Ramos (cell line): ENCODE data around the gene RPP30.

Experiments
- in situ Hi-C: fragments of 300-500 bp; cut with MboI; formaldehyde crosslinking; loops from one replicate; pipeline ENCODE4 v1.14.3; 2022; ENCODE audit warnings: low sequenced_read_pairs; ENCODE audit not compliant: unreplicated experiment

The RPP30 gene

DNA sequence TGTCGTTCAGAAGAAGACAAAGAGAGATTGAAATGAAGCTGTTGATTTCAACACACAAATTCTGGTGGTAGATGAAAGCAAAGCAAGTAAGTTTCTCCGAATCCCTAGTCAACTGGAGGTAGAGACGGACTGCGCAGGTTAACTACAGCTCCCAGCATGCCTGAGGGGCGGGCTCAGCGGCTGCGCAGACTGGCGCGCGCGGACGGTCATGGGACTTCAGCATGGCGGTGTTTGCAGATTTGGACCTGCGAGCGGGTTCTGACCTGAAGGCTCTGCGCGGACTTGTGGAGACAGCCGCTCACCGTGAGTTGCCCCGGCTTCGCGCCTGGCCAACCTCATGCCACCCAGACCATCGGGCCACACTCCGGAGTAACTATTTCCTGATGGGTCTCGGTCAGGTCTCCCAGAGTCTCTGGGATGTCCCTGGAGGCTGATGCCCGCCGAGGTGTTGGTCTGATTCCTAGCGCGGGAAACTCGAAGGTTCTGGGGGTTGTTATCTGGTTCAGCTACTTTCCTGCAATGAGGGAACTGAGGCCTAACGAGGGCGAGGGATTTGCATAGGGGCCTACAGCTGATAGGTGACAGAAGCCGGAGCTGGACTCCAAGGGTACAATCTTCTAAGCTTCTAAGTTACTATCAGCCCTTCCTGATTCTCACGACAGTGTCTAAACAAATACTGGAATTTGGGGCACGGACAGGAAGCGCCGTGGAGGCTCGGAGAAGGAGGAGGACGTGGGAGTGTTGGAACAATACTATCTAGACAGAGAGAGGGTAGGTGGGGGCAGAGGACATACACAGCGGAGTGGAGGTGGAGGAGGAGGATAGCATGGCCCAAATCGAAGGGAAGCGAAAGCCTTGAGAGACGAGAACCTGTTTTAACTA, at the start of gene RPP30:
TSS of gene RPP30 (plus strand) at position 209 of the 882 bp plus-strand sequence. CDS start at position 222, 13 bp downstream.
- in situ Hi-C loops, result no loop called here

DNA sequence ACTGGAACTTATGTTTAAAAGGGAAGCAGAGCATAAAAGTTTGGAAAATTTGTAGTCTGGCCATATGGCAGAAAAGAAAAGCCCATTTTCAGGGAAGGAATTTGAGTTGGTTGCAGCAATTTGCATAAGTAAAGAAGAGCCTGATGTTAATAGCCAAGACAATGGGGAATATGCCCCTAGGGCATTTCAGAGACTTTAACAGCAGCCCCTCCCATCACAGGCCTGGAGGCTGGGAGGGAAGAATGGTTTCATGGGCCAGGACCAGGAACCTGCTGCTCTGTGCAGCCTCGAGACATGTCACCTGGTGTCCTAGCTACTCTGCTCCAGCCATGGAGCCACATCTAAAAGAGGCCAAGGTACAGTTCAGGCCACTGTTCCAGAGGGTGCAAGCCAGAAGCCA, 49.3 kb upstream of the RPP30 start:
- in situ Hi-C loops, result no loop called here

DNA sequence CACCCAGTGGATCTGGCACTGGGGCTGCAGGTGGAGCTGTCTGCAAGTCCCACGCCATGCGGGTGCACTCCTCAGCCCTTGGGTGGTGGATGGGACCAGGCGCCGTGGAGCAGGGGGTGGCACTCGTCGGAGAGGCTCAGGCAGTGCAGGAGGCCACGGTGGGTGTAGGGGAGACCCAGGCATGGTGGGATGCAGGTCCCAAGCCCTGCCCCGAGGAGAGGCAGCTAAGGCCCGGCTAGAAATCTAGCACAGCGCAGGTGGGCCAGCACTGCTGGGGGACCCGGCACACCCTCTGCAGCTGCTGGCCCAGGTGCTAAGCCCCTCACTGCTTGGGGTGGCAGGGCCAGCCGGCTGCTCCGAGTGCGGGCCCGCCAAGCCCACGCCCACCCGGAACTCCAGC, 39.7 kb upstream of the RPP30 start:
- in situ Hi-C loops, result no loop called here

DNA sequence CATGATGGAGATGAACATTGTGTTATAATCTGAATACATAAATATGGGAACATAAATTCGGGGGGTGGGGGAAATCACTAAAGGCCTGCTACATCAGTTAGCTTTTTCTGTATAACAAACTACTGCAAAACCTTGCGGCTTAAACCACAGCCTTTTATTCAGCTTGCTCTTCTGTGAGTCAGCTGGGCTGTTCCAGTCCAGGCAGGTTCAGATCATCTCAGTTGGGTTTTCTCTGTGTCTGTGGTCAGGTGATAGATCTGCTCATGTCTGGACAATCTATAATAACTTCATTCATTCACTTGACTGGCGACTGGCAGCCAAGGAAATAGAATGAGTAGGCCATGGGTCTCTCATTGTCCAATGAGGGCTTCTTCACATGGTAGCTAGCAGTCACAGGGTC, 37.4 kb upstream of the RPP30 start:
- in situ Hi-C loops, result no loop called here

DNA sequence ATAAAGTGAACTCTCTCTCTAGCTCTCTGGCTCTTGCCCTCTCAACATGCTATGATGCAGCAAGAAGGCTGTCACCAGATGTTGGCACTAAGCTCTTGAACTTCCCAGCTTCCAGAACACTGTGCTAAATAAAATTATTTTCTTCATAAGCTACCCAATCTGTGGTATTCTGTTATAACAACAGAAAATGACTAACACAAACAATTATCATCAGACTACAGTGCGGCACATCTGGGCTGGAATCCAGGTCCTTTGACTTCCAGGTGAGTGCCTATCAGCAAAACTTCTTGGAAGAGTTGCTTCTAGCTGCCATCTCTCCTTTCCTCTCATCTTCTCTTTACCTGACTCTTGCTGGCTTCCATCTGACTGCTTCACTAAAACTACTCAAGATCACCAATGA, 34.3 kb upstream of the RPP30 start:
- in situ Hi-C loops, result no loop called here

DNA sequence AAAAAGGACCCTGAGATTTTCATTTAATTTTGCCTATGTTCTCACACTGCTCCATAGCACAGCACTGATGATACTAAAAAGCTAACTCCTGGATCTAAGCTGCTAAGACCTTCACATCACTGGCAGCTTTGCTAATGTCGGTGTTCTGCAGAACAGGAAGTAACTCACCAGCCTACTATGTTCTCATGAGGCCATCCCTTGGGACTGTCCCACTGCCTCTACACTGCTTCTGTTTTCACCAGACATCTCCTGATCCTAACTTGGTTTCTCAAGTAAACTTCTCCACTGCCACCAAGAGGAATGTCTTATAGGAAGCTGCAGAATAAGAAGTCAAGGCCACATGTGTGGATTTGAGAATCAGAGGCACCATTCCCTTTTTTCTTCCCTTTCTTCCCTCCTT, 29.0 kb upstream of the RPP30 start:
- in situ Hi-C loops, result no loop called here

DNA sequence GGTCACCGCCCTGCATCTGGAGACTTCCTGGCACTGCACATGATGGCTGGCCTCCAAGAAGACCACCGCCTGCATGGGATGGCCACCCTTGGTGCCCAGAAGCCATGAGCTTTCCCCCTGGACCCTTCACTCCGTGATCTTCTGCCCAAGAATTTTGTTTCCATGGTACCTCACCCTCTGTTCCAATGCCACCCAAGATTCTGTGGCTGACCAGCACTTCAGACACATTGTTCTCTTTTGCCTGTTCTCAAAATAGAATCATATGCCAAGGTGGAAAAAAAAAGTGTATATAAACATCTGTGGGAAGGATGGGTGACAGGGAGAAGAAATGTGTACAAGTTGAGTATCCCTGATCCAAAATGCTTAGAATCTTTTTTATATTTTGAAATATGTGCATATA, 26.0 kb upstream of the RPP30 start:
- in situ Hi-C loops, result no loop called here

DNA sequence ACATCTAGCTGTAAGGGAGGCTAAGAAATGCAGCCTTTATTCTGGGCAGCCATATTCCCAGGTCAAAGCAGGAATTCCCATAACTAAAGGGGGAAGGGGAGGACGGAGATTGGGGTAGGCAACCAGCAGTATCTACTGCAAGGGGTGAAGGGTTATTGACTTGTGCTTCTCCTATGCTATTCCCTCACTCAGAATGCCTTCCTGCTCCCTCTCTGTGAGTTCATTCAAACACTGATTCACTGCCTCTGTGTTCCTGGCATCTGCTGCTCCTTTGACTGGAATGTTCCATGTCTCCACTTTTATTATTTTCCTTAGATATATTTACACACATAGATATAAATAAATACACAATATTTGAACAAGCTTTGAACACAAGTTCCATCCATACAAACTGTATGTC, 25.0 kb upstream of the RPP30 start:
- in situ Hi-C loops, result no loop called here

DNA sequence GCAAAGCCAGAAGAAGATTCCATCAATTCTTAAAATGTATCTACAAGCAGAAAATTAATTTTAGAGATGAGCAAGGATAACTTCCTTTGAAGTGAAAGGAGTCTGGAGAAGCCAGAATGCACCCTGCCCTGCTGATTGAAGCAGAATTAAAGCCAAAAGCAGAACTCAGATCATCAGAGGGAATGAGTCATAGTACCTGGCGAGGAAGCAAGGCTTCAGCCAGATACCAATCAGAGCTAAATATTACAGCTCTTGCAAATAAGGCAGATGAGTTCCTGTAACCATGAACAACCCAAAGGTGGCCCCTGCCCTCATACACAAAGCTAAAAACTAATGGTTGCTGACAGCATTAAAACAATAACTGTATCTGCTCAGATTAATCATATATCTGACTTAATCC, 24.3 kb upstream of the RPP30 start:
- in situ Hi-C loops, result no loop called here

DNA sequence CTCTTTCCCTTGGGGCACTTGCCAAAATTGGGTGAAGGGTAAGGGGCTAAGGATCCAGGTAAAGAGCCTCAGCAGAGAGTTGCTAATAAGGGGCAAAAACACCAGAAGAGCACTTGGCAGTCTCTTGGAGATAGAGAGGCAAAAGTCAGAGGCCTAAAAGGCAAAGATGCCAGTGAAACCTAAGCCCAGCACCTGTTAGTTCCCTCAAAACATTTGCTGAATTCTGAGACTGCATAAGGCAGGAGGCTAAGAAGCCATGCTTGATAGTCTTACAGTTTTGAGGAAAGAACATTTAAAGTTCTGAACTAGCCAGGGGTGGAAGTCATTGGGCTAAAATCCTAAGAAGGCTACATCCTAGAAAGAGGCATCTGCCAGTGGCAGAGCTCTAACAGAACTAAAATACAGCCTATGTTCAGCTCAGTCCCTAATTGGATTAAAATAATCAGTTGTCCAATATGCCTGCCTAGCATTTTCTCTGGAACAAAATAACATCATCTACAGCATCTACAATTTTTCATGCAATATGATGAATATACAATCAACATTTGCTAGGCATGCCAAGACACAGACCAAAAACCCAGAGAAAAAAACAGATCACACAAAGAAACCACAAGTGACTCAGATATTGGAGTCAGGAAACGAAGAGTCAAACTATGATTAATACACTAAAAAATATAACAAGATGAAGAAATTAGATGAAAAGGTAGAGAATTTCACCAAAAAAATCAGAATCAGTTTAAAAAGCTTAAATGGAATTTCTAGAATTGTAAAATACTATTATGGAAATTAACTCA, 21.6 kb upstream of the RPP30 start:
- in situ Hi-C loops, result no loop called here

DNA sequence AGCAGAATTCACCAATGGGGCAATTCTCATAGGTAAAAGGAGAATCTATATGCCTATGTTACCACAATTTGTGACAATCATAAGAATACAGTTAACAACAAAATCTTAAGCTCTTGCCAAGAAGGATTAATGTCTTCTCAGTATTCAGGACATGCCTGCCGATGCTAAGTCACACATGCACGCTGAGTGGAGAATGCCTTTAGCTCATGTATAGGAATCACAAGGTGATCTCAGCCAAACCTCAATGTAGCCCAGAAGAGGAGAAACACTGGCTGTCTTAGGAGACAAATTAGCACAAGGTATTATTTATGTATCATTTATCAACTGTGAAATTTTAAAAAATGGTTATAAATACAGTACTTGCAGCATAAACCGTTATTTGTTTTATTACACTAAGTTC, 16.6 kb upstream of the RPP30 start:
- in situ Hi-C loops, result no loop called here

DNA sequence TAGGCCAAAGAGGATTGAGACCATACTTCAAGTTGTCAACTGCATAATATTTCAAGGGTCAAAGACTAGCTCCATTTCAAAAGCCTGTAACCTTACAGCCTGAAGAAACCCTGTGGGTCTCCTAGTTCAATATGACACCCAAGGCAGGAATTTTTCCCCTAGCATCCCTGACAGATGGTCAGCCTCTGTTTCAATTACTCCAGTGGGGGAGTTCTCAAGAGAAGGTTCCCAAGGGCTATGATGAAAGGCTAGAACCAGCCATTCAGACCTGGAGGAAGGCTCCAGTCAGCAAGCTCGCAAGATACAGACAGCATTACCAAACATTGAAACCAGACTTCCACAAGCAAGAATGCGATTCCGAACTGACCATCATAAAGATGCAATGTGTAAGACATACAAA, 15.5 kb upstream of the RPP30 start:
- in situ Hi-C loops, result no loop called here

DNA sequence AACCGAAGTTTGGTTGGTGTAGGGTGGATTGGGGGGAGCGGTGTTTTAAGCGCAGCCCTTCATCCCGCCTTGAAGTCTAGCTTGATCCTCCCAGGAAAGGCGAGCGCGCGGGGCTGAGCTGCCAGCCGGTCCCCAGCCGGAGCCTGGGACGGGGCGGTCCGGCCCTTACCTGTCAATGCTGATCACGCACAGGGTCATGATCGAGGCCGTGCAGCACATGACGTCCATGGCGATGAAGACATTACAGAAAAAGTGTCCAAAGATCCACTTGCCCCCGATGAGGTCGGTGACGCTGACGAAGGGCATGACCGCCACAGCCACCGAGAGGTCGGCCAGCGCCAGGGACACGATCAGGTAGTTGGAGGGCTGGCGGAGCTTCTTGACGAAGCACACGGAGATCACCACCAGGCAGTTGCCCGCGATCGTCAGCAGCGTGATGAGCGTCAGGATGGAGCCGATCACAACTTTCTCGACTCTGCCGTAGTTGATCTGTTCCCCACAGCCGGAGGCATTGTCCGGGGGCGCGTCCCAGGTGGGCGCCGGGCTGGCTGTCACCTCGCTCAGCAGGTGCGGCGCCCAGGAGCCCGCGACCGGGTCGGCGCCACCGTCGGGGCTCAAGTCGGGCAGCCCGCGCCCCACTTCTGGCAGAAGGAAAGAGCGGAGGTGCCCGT, 14.7 kb upstream of the RPP30 start:
- in situ Hi-C loops, result no loop called here

DNA sequence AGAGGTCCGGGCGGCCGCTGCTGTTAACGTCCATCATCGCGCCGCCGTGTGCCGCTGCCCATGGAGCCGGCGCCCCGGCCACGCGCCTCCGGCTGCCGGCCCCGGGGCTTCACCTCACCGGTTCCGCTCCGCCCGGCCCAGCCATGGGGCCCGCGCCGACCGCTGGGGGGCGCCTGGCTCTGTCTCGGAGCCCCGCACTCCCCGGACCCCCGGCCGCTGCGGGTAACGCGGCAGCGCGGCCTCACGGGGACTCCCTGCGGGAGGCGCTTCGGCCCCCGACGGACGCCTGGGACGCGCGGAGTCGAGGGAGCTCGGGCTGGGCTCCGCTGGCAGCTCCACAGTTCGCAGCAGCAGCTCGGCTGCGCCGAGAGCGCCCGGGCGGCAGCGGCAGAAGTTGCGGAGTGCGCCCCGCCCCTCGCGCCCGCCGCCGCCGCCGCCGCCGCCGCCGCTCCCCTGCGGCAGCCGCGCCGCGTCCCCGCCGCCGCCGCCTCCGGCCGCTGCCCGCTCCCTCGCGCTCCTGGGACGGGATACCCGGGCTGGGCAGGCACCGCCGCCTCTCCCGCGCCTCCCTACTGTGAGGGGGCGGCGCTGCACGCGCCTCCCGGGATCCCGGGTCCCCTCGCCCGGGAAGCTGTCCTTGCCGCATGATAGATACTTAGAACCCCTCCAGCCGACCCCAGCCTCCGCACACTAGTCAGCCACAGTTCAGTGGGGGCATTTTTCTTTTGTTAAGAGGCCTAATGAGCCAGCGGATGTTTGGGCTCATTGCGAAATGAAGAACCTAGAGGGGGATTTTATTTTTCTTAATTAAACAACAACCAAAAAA, 13.9 kb upstream of the RPP30 start, which contains the start of gene HTR7:
TSS of gene HTR7 (minus strand) at position 405 of the 826 bp plus-strand sequence. CDS start at position 37, 368 bp downstream.
- in situ Hi-C loops, result no loop called here

DNA sequence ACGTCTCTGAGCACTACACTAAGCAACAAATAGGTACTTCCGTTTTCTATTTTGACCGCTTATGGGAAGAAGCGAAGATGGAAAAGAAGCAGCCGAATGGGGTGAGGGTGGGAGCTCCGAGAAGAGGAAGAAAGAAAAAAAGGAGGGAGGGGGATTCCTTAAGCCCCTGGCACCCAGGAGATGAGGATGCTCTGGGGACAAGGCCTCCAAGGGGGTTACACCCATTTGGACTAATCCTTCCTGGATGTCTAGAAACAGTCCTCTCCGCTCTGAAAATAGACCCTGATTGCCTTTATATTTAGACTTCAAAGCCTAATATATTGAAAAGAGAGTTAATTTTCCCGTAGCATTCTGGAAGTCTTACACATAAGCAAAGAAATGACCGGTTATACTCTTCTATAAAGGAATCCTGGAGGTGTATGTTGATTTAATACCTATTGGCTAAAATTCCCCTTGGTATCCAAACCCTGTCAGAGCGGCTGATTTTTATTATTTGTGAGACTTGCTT, 13.3 kb upstream of the RPP30 start:
- in situ Hi-C loops, result no loop called here

DNA sequence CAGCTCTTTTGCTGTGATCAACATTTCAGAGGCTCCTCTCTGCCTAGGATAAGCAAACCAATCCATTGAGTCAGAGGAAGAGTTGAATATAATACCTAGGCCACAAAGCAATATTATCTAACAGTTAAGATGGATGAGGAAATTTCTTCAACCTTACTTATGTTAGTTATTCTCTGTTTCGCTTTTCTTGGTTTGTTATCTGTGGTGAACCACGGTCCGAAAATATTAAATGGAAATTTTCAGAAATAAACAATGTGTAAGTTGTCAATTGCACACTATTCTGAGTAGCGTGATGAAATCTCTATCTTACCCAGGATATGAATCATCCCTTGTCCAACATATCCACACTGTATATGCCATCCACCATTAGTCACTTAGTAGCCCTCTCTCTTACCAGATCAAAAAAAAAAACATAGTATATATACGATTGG, 12.4 kb upstream of the RPP30 start:
- in situ Hi-C loops, result no loop called here

DNA sequence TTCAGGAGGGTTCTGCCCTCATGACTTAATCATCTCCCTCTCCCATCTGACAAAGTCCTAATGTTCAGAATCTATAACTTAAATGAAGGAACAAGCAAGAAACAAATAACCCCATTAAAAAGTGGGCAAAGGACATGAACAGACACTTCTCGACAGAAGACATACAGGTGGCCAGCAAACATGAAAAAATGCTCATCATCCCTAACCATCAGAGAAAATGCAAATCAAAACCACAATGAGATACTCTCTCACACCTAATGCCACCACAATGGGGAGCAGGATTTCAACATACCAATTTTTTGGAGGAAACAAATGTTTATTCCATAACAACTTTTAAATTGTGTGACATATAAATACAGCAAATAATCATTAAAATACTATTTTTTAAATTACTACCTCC, 11.0 kb upstream of the RPP30 start:
- in situ Hi-C loops, result no loop called here

DNA sequence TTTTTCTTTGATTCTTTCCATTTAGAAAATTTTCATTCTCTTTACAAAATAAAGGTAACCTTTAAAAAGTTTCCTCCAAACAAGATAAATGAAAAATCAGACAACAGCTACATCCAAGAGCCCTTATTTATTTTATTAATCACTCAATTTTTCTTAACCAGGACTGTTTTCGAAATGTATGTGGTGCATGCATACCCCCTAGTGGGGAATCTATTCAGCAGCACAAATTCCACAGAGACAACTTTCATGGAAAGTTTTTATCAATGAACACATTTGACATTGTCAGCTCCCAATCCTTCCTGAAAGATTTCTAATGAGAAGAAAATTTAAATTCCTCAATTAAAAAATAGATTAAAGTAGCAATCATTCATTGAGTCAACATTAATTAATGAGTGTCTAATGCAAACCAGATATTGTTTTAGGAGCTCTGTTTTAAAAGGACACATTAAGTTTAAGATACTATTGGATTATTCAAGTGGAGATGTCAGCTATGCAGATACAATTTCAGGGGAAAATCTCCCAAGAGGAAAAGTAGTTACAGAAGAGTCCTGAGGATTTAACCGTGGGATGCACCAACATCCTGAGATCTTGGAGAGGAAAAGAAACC, 8.8 kb upstream of the RPP30 start:
- in situ Hi-C loops, result no loop called here

DNA sequence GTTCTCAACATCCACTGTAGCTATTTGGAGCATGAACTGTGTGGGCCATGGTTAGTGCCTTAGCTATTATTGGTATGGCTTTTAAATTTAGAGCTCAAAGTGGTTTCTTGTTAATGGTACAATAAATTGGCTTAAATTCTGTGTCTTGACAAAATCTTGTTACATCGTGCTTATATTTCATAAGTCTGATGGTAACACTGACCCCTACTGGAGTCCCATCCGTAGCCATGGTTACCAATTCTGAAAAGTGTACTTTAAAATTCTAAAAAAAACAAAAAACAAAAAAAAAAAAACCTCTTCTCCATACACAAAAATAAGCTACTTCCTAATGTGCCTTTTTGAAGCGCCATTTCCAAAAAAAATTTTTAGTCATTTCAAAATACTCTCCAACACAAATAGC, 6.4 kb upstream of the RPP30 start:
- in situ Hi-C loops, result no loop called here
